Cardiac muscle cell (in vitro differentiated cells and primary cell): ENCODE data around the gene CSNK1D. TPM values are rescaled to one million over a fixed set of nuclear protein-coding genes. Genes with fewer than 3 reads are reported as not detected.
"Not testable (repeated sequence)": the region's sequence is repeated elsewhere in the genome, so short reads cannot be mapped to it uniquely, and the experiment has no call there.

Experiments used
- DNase-seq, 2 donors: peaks; one replicate each; pipeline versions ENCODE4 v3.0.0 to v3.0.0-alpha.2; 2010 to 2017; ENCODE audit warnings: low read depth in 1 of 2, low spot score in 1 of 2
- H3K27ac ChIP-seq: fragments of 200-600 bp; sonication (generic); 2 replicates; pipeline ENCODE4 v1.5.1; 2016
- H3K27me3 ChIP-seq: fragments of 200-600 bp; sonication (generic); 2 replicates; pipeline ENCODE4 v1.6.0; 2016; ENCODE audit warnings: control low read depth
- H3K36me3 ChIP-seq: fragments of 200-600 bp; sonication (generic); 2 replicates; pipeline ENCODE4 v1.5.1; 2016; ENCODE audit warnings: control low read depth
- H3K4me1 ChIP-seq: fragments of 200-600 bp; sonication (generic); 2 replicates; pipeline ENCODE4 v1.8.1; 2017; ENCODE audit warnings: low read depth, mild to moderate bottlenecking, mixed run types
- H3K4me3 ChIP-seq: fragments of 200-600 bp; sonication (generic); 2 replicates; pipeline ENCODE4 v1.5.1; 2016; ENCODE audit warnings: mild to moderate bottlenecking
- H3K9me3 ChIP-seq: fragments of 200-600 bp; sonication (generic); 2 replicates; pipeline ENCODE4 v1.5.1; 2017; ENCODE audit warnings: low read depth, mild to moderate bottlenecking, control low read depth
- polyA plus RNA-seq: library from polyadenylated mRNA; unstranded; fragments of >200 nt; fragmentation: Nextera tagmentation; extraction: Ambion mirVana; gene quantifications from 2 replicates; pipeline ENCODE4 v1.2.1, GENCODE V29; 2016
- total RNA-seq: library from RNA; depleted of rRNA; stranded (reverse); fragments of >200 nt; gene quantifications from 2 replicates; pipeline ENCODE4 v1.2.3, GENCODE V29; 2016
- TF ChIP-seq, protein P1 (sequence below): IDR thresholded peaks from 2 replicates; pipeline ENCODE4 v1.5.1; 2012; ENCODE audit warnings: low read depth, mild to moderate bottlenecking, low read length

Gene CSNK1D
- total and polyA plus RNA-seq, 2 experiments from 2014 or later: 53.1 to 106 TPM

DNA sequence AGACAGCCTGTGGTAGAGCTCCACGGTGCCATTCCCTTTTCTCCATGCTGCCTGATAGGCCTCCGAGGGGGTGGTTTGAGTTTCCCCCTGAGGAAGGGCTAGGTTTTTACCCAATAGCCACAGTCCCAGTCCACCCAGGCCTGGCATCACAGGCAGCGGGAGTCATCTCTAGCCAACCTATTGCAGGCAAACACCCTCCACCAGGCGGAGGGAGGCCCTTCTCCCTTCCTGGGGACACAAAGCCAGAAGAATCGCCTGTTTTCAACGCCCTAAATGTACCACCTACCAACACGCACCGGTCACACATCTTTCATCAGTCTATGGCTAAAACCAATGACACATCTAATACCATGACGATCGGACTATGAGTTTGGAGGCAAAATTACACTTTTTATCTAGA lies 7.4 kb downstream of the CSNK1D start:
- TF ChIP-seq, protein P1, sequence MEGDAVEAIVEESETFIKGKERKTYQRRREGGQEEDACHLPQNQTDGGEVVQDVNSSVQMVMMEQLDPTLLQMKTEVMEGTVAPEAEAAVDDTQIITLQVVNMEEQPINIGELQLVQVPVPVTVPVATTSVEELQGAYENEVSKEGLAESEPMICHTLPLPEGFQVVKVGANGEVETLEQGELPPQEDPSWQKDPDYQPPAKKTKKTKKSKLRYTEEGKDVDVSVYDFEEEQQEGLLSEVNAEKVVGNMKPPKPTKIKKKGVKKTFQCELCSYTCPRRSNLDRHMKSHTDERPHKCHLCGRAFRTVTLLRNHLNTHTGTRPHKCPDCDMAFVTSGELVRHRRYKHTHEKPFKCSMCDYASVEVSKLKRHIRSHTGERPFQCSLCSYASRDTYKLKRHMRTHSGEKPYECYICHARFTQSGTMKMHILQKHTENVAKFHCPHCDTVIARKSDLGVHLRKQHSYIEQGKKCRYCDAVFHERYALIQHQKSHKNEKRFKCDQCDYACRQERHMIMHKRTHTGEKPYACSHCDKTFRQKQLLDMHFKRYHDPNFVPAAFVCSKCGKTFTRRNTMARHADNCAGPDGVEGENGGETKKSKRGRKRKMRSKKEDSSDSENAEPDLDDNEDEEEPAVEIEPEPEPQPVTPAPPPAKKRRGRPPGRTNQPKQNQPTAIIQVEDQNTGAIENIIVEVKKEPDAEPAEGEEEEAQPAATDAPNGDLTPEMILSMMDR: no peak
- Histone ChIP-seq H3K4me1 (peaks cover 38% of the 10 kb centered on the region), H3K27me3 (no peaks in the 10 kb centered on the region), H3K4me3 (no peak overlapping the region), H3K9me3 (no peaks in the 10 kb centered on the region), H3K36me3 (peaks cover 38% of the 10 kb centered on the region), H3K27ac (no peak overlapping the region)
- DNase-seq: no peak

DNA sequence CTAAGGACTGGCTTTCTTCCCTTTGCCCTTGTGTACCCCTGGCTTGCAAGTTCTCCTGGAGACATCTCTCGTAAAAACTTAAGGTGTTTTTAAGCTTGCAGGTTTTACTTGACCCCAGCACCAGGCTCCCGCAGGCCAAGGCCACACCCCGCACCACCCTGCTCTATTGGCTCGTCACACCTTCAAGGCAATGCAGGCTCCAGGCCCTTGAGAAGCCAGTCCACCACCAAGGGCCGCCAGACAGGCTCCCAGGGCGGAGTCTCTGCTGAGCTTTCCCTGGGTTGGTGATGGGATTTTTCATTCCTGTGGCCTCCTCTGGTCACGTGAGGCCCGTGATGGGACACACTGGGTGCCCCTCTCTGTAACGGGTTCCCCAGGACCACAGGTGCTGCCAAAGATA lies 9.9 kb downstream of the CSNK1D start:
- TF ChIP-seq, protein P1: no peak
- Histone ChIP-seq H3K9me3 (no peaks in the 10 kb centered on the region), H3K36me3 (peaks cover 55% of the 10 kb centered on the region), H3K27ac (no peak overlapping the region), H3K27me3 (no peaks in the 10 kb centered on the region), H3K4me3 (no peak overlapping the region), H3K4me1 (peaks cover 23% of the 10 kb centered on the region)
- no peak for DNase-seq

DNA sequence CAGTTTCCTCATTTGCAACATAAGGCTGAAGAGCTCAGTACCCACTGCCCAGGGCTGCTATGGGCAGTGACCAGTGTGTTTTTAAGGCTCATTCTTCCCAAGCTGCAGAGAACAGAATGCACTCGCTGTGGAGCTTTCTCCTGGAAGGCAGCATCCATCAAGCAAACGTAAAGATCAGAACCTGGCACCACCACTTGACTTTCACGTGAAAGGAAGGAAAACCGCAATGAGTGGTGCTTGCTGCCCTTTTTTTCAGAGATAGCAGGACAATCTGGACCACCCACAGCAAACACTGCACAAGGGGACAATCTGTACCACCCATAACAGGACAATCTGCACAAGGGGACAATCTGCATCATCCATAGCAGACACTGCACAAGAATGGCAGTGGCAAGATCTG lies 11.2 kb downstream of the CSNK1D start:
- Histone ChIP-seq H3K27ac (no peak overlapping the region), H3K36me3 (peaks cover 53% of the 10 kb centered on the region), H3K4me3 (no peak overlapping the region), H3K9me3 (no peaks in the 10 kb centered on the region), H3K27me3 (no peaks in the 10 kb centered on the region), H3K4me1 (peaks cover 10% of the 10 kb centered on the region)
- TF ChIP-seq, protein P1: no peak
- no peak for DNase-seq

DNA sequence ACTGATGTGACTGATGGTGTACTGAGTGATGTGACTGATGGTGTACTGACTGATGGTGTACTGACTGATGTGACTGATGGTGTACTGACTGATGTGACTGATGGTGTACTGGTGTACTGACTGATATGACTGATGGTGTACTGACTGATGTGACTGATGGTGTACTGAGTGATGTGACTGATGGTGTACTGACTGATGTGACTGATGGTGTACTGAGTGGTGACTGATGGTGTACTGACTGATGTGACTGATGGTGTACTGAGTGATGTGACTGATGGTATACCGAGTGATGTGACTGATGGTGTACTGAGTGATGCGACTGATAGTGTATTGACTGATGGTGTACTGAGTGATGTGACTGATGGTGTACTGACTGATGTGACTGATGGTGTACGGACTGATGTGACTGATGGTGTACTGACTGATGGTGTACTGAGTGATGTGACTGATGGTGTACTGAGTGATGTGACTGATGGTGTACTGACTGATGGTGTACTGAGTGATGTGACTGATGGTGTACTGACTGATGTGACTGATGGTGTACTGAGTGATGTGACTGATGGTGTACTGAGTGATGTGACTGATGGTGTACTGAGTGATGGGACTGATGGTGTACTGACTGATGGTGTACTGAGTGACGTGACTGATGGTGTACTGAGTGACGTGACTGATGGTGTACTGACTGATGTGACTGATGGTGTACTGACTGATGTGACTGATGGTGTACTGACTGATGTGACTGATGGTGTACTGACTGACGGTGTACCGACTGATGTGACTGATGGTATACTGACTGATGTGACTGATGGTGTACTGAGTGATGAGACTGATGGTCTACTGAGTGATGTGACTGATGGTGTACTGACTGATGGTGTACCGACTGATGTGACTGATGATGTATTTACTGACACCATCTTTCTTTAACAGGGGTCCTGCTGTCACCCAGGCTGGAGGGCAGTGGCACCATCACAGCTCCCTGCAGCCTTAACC lies 13.2 kb downstream of the CSNK1D start:
- not testable (repeated sequence) for DNase-seq, H3K4me1 ChIP-seq, H3K9me3 ChIP-seq, H3K4me3 ChIP-seq, H3K27me3 ChIP-seq, H3K27ac ChIP-seq
- peaks cover 55% of the 10 kb centered on the region for H3K36me3 ChIP-seq

DNA sequence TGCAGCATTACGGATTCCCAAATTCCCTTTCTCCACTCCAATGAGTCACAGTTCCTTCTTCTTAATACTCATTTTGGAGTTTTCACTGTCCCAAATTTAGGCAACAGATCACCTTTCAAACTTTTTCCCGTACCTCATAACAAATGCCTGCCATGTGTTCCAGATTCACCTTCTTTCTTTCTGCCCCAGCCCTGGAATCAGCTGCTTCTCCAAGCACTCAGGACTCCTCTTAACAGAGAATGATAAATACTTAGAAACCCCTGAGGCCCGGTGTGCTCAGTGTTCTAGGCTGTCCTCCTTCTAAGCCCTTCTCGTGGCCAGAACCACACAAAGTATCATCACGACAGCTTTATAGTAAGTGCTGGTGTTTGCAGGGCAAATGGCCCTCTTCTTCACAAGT lies 14.9 kb downstream of the CSNK1D start:
- no peak for DNase-seq
- Histone ChIP-seq H3K36me3 (peaks cover 47% of the 10 kb centered on the region), H3K9me3 (no peaks in the 10 kb centered on the region), H3K27me3 (no peaks in the 10 kb centered on the region), H3K27ac (no peak overlapping the region), H3K4me1 (no peaks in the 10 kb centered on the region), H3K4me3 (no peak overlapping the region)
- TF ChIP-seq, protein P1: no peak

DNA sequence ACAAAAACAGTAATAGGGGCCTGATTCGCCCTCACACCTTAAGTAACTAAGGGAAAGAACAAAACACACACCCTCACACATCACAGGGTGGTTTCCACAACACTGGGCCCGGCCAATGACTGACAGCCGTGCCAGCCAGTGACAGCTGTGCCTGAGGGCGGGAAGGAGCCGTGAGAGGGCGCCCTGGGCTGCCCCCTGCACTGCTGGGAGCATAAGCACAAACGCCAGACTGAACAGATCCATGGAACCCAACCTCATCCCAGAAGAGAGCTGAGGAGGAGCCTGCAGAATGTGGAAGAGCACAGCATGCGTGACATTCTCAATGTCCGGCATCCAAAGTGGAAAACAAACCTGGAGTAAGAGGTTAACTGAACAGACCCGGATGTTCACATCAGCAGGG lies 16.0 kb downstream of the CSNK1D start:
- H3K36me3 ChIP-seq: peaks cover 54% of the 10 kb centered on the region
- no peak overlapping the region for H3K4me3 ChIP-seq
- H3K4me1 ChIP-seq: no peaks in the 10 kb centered on the region
- no peaks in the 10 kb centered on the region for H3K9me3 ChIP-seq
- peak in 1 of 2 donors; percentile 47 for DNase-seq
- no peaks in the 10 kb centered on the region for H3K27me3 ChIP-seq
- TF ChIP-seq, protein P1: no peak
- H3K27ac ChIP-seq: no peak overlapping the region
